Stimulated activated CD4-positive, alpha-beta T cell treated with anti-CD3 and anti-CD28 coated beads, Interleukin-12 subunit alpha, Interleukin-12 subunit beta, amount 100 ng/mL, for 4 hours (primary cell): ENCODE measurements around the gene NOCT.
"Not testable (repeated sequence)": the region's sequence is repeated elsewhere in the genome, so short reads cannot be mapped to it uniquely, and the experiment has no call there.

Experiments used
- DNase-seq: peaks from one replicate; pipeline ENCODE4 v3.0.0-alpha.2; 2020

Gene NOCT

GRCh38 chr4:139053909-139054308, 38.3 kb downstream of the NOCT start:
- DNase-seq: no peak

DNA sequence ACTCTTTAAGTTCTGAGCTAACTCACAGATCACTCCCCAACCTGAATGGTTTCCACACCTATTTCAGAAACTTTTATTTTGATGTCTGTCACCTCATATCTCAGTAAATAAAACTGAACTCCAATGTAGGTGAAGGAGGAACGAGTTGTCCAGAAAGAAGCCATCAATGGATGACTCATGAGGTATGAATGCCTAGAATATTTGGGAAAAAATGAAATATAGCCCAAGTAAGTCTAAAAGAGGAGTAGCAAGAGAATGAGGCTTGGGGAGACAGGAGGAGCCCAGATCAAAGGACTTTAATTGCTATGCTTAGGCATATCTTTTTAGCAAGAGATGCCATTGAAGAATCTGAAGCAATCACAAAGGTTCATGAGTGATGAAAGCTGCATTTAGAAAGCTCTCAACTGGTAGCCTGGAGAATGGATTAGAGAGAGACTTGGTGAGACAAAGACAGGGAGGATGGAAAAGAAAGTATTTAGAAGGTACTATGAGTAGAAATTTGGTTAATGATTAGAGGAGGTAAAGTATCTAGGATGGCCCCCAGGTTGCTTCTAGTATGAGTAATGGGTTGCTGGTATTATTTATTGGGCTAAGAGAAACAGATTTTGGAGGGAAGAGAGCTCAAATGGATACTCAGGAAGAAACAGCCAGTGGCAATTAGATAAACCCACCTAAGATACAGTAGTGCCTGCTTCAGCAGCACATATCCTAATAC, 39.4 kb downstream of the NOCT start:
- DNase-seq: no peak

DNA sequence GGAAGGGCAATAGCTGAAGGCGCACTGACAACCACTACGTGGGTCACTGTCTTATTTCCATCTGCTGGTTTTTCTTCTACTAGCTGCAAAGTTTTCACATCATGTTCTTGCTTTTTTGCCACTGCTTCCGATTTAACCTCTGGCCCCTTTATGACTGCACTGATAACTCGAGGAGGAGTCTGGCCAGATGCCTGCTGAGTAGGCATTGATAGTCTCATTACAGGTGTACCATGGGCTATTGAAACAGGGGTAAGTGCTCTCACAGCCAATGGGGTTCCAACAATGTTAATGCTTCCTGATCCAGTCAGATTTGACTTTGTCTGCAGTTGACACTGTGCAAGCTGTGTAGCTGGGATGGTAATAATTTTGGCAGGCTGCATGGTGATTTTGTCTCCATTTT, 43.4 kb downstream of the NOCT start:
- not testable (repeated sequence) for DNase-seq

DNA sequence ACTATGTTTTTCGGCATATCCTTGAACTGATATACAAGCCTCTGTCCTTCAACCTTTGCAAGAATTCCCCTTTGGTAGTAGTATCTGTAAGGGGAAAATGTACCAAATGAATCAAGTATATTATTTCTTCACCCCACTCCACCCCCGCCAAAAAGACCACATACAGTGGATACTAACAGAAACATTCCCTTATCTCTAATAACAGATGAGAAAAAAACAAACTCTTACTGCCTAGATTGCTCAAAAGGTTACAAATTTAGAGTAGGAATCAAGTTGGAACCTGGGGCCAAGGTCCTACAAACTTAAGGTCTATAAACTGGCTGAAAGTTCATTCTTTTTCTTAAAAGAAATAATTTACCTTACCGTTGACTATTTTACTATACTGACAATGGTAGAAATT, 45.0 kb downstream of the NOCT start:
- no peak for DNase-seq

DNA sequence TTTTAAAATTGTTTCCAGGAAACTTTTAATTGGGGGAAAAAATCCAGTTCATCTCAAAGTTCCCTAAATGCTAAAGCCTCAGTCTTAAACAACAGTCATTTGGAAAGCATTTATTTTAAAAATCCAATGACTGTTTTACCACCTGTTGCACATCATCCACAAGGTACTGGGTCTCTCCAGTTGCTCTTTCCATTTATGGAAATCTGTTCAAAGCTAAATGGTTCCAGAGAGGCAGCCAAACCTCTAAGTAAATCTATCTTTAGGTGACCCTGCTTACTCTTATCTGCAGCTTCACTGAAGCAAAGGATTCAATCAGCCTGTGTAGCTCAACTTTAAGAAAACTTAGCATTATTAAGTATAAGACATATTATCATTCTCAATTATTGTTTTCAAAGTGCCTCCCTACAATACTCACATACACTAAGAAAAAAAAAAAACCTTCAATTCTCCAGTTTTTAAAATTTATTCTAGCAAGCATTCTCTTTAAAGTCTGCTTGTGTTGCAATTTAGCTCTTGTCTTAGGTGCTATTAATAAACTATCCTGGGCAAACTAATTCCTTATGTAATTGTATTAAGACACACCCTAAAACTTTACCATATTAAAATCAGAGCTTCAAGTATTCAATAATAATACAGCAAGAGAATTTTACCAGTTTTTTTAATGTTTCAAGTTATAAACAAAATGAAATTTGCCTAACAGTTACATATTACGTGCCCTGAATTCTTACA, 60.6 kb downstream of the NOCT start:
- no peak for DNase-seq

- no peak for DNase-seq
These were observed 62.2 kb downstream of the NOCT start for GRCh38 chr4:139077567-139078355.

DNA sequence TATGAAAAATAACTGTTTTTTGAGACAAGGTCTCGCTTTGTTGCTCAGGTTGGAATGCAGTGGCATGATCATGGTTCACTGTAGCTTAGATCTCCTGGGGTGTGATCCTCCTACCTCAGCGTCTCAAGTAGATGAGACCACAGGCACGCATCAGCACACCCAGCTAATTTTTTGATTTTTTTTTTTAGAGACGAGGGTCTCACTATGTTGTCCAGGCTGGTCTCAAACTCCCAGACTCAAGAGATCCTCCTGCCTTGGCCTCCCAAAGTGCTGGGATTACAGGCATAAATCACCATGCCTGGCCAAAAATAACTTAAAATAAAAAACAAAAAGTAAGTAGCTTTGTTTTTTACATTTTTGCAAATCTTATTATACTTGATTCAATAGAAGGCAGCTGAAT, 63.3 kb downstream of the NOCT start:
- no peak for DNase-seq

DNA sequence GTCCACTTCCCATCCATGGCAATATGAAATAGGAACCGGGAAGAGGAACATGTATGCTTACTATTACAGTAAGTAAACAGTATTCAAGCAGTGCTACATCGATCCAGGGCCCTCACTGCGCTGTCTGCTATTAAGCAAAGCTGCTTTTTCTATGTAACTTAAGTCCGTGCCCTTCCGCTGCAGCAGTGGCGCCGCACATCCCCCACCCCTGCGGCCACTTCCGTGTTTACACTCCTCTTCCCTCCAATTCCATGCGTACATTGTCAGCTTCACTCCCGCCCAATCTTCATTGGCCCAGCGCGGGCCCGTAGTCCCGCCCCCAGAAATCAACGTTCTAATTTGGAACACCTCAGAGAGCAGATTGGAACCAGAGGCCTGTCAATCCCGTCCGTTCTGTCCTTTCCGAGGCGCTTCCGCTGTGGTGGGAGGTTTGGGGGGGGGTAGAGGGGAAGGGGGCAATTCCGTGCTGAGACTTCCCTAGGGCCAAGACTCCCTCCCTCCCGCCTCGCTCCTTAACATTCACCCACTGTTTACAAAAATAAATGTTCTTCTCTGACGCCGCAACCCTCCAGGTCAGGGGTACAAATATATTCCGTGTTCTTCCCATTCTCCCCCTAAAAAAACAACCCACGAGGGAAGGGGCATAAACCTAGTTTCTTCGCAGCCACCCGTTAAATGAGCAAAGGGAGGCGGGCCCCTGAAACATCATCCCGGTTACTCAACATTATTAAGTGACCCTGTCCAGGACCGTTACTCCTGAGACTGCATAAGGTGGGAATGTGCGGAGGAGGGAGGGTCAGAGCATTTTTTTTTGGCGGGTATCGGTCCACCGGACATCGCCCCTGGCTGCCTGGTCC, 67.4 kb downstream of the NOCT start:
- peak; percentile 77 for DNase-seq

- DNase-seq: peak; percentile 48
These were observed 68.0 kb downstream of the NOCT start for GRCh38 chr4:139083607-139083955.

GRCh38 chr4:139083956-139084803, 68.6 kb downstream of the NOCT start:
- peak; percentile 80 for DNase-seq

- DNase-seq: no peak
These were observed 69.2 kb downstream of the NOCT start for GRCh38 chr4:139084804-139085093.

DNA sequence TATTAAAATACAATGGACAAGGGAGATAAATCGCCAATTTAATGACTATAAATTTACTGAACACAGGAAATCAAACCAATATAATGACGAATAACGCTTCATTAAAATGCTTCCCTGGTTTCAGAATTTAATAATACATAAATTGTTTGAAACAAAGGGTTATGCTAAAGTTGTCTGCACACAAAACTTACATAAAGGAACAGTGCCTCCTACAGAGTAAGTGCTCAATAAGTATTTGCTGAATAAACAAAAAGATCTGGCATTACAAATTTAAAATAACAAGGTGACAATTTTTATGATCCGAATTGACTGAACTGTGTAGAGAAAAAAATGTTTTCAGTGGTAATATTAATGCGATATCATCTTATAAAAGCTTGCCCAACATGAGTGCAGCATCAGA, 69.6 kb downstream of the NOCT start:
- no peak for DNase-seq

GRCh38 chr4:139092271-139092670, 76.7 kb downstream of the NOCT start:
- no peak for DNase-seq
